Measurements from ENCODE around the gene PIP. TPM values are rescaled to one million over a fixed set of nuclear protein-coding genes. Genes with fewer than 3 reads are reported as not detected.

The PIP gene
- total and polyA plus RNA-seq, 2 of the 8 experiments (the other 6 are each of a cell fraction or from before 2014, with no cell fraction given) = not detected

- Histone ChIP-seq H3K14ac (ENCODE audit: insufficient read length) (no peak overlapping the region), H3K27me3 (replicated peaks in 1 of 4; ENCODE audit: control insufficient read depth in 3 of 4, extremely low read depth in 1 of 4, insufficient read depth in 3 of 4, low read length in 3 of 4) (no peaks in the 10 kb centered on the region), H2AFZ (ENCODE audit: low read length) (no peak overlapping the region), H4K91ac (replicated peaks; ENCODE audit: insufficient read length, low read length) (no peak overlapping the region), H4K5ac (ENCODE audit: insufficient read length, low read depth, low read length) (no peak overlapping the region), H3K36me3 (ENCODE audit: control insufficient read depth in 2 of 4, insufficient read depth in 4 of 4, low read length in 3 of 4) (no peaks in the 10 kb centered on the region), H3K4me3 (ENCODE audit: extremely low read depth in 1 of 4, insufficient read depth in 2 of 4, low read depth in 3 of 4, low read length in 4 of 4) (no peak overlapping the region), H4K20me1 (replicated peaks in 1 of 2; ENCODE audit: control insufficient read depth in 1 of 2, insufficient read depth in 2 of 2, low read length in 2 of 2) (no peaks in the 10 kb centered on the region), H3K18ac (ENCODE audit: extremely low read depth, low read length) (no peak overlapping the region), H3K79me2 (ENCODE audit: control insufficient read depth in 1 of 2, insufficient read depth in 2 of 2, low read length in 2 of 2) (no peaks in the 10 kb centered on the region), H3K4me1 (replicated peaks in 1 of 4; ENCODE audit: control insufficient read depth in 3 of 4, insufficient read depth in 4 of 4, low read length in 3 of 4) (no peaks in the 10 kb centered on the region), H3K4ac (replicated peaks; ENCODE audit: insufficient read length, low read depth, low read length) (no peak overlapping the region), H3K23me2 (ENCODE audit: low read depth, low read length) (no peaks in the 10 kb centered on the region), H4K8ac (ENCODE audit: extremely low read depth, insufficient read depth, low read length) (no peak overlapping the region), H3K23ac (ENCODE audit: insufficient read length) (no peak overlapping the region), H2BK12ac (ENCODE audit: low read depth, low read length) (no peak overlapping the region), H3K27ac (ENCODE audit: low read depth, low read length) (no peak overlapping the region), H3K9ac (replicated peaks in 1 of 4; ENCODE audit: extremely low read depth in 1 of 4, low read depth in 3 of 4, low read length in 3 of 4) (no peak overlapping the region), H2BK15ac (ENCODE audit: low read length) (no peak overlapping the region), H2BK5ac (ENCODE audit: low read depth, low read length) (no peak overlapping the region), H2BK120ac (replicated peaks; ENCODE audit: low read depth, low read length) (no peak overlapping the region), H2BK20ac (ENCODE audit: low read length) (no peak overlapping the region), H3K56ac (replicated peaks; ENCODE audit: insufficient read length, low read depth, low read length) (no peak overlapping the region), H3K79me1 (ENCODE audit: low read depth, low read length) (no peaks in the 10 kb centered on the region), H2AK5ac (ENCODE audit: low read depth, low read length) (no peak overlapping the region), H3K4me2 (ENCODE audit: insufficient read depth in 1 of 2, low read depth in 2 of 2, low read length in 2 of 2) (no peak overlapping the region), H3K9me3 (ENCODE audit: insufficient read depth in 2 of 2, low read depth in 1 of 2, low read length in 1 of 2) (no peaks in the 10 kb centered on the region)
- ChIA-PET CTCF (ENCODE audit: partially characterized antibody) (interaction anchor here (0.6 to 2.7 kb wide), 3 partner anchors 93 to 163 kb away, joined by 3 to 11 read pairs (median 4); no protein-coding TSS in a partner anchor), POLR2A (ENCODE audit: partially characterized antibody) (no interaction called here)
- DNase-seq (ENCODE audit: low read depth in 1 of 2, low spot score in 2 of 2) (no peak), FAIRE-seq (no peak)
- TF ChIP-seq EZH2 (IDR thresholded peaks at IDR 0.05; ENCODE audit: low read depth, low read length, severe bottlenecking) (no peak), RAD21 (IDR thresholded peaks at IDR 0.05 in 1 of 2, conservative IDR thresholded peaks at IDR 0.05 in 1 of 2; ENCODE audit: low read depth in 2 of 2, low read length in 2 of 2) (no peak), FOSL1 (IDR thresholded peaks at IDR 0.05; ENCODE audit: insufficient read depth, low read depth, low read length) (no peak)
Measured at GRCh38 chr7:143171697-143172096, 39.8 kb downstream of the PIP start.

All from H1 (cell line).